Gastrocnemius medialis (tissue), 4 donors: ENCODE data around the gene CRHR1. TPM values are rescaled to one million over a fixed set of nuclear protein-coding genes. Genes with fewer than 3 reads are reported as not detected.

Source experiments
- ATAC-seq, 2 donors: fragments of 150-250 bp; one replicate each; pipeline ENCODE4 v1.9.1; 2016
- DNase-seq, 2 donors: peaks; one replicate each; pipeline ENCODE4 v3.0.0-alpha.2; 2019
- H3K27ac ChIP-seq, 4 donors: fragments of 200-600 bp; sonication (generic); 1 replicate in 1 of 4; 2 replicates in 3 of 4; pipeline ENCODE4 v1.5.1; 2016 to 2018; ENCODE audit warnings: mild to moderate bottlenecking in 2 of 4, moderate library complexity in 1 of 4
- H3K27me3 ChIP-seq, 3 donors: fragments of 200-600 bp; sonication (generic) in 2 of 3; 1 replicate in 1 of 3; 2 replicates in 2 of 3; pipeline versions ENCODE4 v1.5.1 to v1.6.0; 2016 to 2019; ENCODE audit warnings: mild to moderate bottlenecking in 1 of 3, moderate library complexity in 1 of 3
- H3K36me3 ChIP-seq, 2 donors: fragments of 200-600 bp; sonication (generic) in 1 of 2; one replicate each; pipeline ENCODE4 v1.5.1; 2017 to 2018
- H3K4me1 ChIP-seq, 2 donors: fragments of 200-600 bp; sonication (generic) in 1 of 2; one replicate each; pipeline ENCODE4 v1.5.1; 2016 to 2017; ENCODE audit warnings: mild to moderate bottlenecking in 2 of 2
- H3K4me3 ChIP-seq, 4 donors: fragments of 200-600 bp; sonication (generic) in 3 of 4; 1 replicate in 1 of 4; 2 replicates in 3 of 4; pipeline ENCODE4 v1.5.1; 2016 to 2019; ENCODE audit warnings: mild to moderate bottlenecking in 2 of 4
- H3K9me3 ChIP-seq, 3 donors: fragments of 200-600 bp; sonication (generic) in 2 of 3; 1 replicate in 1 of 3; 2 replicates in 2 of 3; pipeline ENCODE4 v1.5.1; 2016 to 2019
- POLR2A ChIP-seq, 2 donors: fragments of 450-650 bp; IDR thresholded peaks; one replicate each; pipeline ENCODE4 v1.6.1; 2017; ENCODE audit warnings: antibody characterized with exemption in 2 of 2, mild to moderate bottlenecking in 2 of 2, moderate library complexity in 2 of 2
- in situ Hi-C, 4 donors: fragments of 200-750 bp; cut with MboI; loops; one replicate each; pipeline versions ENCODE4 v1.15.0 to v1.8.0; 2017; ENCODE audit warnings: low sequenced_read_pairs in 4 of 4
- intact Hi-C: fragments of 100-400 bp; cut with DNase I; formaldehyde crosslinking; loops from one replicate; pipeline ENCODE4 v1.15.1; 2023; ENCODE audit warnings: low total_unique reads
- total RNA-seq, 4 donors: library from RNA; depleted of rRNA; stranded (reverse); fragments of >200 nt; gene quantifications; one replicate each; pipeline versions ENCODE4 v1.1.0 to v1.2.3, GENCODE V29; 2016
- TF ChIP-seq, protein P1 (sequence below), 5 experiments: fragments of 450-650 bp in 3 of 5; fragments of 200-600 bp in 2 of 5; sonication (generic) in 2 of 5; IDR thresholded peaks in 4 of 5; conservative IDR thresholded peaks in 1 of 5; 1 replicate in 4 of 5; 2 replicates in 1 of 5; pipeline ENCODE4 v1.5.1; 2016 to 2019; ENCODE audit warnings: antibody characterized with exemption in 5 of 5, mild to moderate bottlenecking in 3 of 5, moderate library complexity in 3 of 5

CRHR1 gene
- total RNA-seq, 4 donors from 2014 or later: not detected

GRCh38 chr17:45836047-45837044 is 52.2 kb downstream of the CRHR1 start:
- intact Hi-C loops (loop anchor here (10.0 kb wide), 1 partner anchor 112 kb away; no protein-coding TSS in a partner anchor), in situ Hi-C loops (loop anchor here in 1 of 4 donors (25.0 kb wide), 1 partner anchor 624 kb away; the partner anchor contains the start of gene FMNL1)
- H3K27me3 ChIP-seq: no peaks in the 10 kb centered on the region
- H3K36me3 ChIP-seq: no peaks in the 10 kb centered on the region
- TF ChIP-seq, protein P1, sequence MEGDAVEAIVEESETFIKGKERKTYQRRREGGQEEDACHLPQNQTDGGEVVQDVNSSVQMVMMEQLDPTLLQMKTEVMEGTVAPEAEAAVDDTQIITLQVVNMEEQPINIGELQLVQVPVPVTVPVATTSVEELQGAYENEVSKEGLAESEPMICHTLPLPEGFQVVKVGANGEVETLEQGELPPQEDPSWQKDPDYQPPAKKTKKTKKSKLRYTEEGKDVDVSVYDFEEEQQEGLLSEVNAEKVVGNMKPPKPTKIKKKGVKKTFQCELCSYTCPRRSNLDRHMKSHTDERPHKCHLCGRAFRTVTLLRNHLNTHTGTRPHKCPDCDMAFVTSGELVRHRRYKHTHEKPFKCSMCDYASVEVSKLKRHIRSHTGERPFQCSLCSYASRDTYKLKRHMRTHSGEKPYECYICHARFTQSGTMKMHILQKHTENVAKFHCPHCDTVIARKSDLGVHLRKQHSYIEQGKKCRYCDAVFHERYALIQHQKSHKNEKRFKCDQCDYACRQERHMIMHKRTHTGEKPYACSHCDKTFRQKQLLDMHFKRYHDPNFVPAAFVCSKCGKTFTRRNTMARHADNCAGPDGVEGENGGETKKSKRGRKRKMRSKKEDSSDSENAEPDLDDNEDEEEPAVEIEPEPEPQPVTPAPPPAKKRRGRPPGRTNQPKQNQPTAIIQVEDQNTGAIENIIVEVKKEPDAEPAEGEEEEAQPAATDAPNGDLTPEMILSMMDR (IDR thresholded peaks at IDR 0.05 in 4 of 5, conservative IDR thresholded peaks at IDR 0.05 in 1 of 5): no peak
- TF ChIP-seq POLR2A (IDR thresholded peaks at IDR 0.05): no peak
- DNase-seq: no peak
- no peaks in the 10 kb centered on the region for H3K4me1 ChIP-seq
- no peak overlapping the region for H3K27ac ChIP-seq
- no peak for ATAC-seq
- no peak overlapping the region for H3K4me3 ChIP-seq
- H3K9me3 ChIP-seq: no peaks in the 10 kb centered on the region

- in situ Hi-C loops (loop anchor here in 1 of 4 donors (25.0 kb wide), 1 partner anchor 625 kb away; the partner anchor contains the start of gene FMNL1), intact Hi-C loops (loop anchor here (10.0 kb wide), 1 partner anchor 112 kb away; no protein-coding TSS in a partner anchor)
- ATAC-seq (no peak), DNase-seq (no peak)
- H3K36me3 ChIP-seq: no peaks in the 10 kb centered on the region
- TF ChIP-seq, protein P1 (IDR thresholded peaks at IDR 0.05 in 4 of 5, conservative IDR thresholded peaks at IDR 0.05 in 1 of 5): no peak
- no peak for TF ChIP-seq POLR2A (IDR thresholded peaks at IDR 0.05)
- H3K4me3 ChIP-seq: no peak overlapping the region
- H3K4me1 ChIP-seq: no peaks in the 10 kb centered on the region
- H3K27ac ChIP-seq: no peak overlapping the region
- H3K27me3 ChIP-seq: no peaks in the 10 kb centered on the region
- no peaks in the 10 kb centered on the region for H3K9me3 ChIP-seq
Observed at GRCh38 chr17:45837187-45837586, 53.1 kb downstream of the CRHR1 start.

GRCh38 chr17:45837603-45838002 is 53.5 kb downstream of the CRHR1 start:
- Histone ChIP-seq H3K36me3 (no peaks in the 10 kb centered on the region), H3K4me1 (no peaks in the 10 kb centered on the region), H3K9me3 (no peaks in the 10 kb centered on the region), H3K4me3 (no peak overlapping the region), H3K27me3 (no peaks in the 10 kb centered on the region), H3K27ac (no peak overlapping the region)
- DNase-seq (no peak), ATAC-seq (no peak)
- in situ Hi-C loops: loop anchor here in 1 of 4 donors (25.0 kb wide), 1 partner anchor 625 kb away; the partner anchor contains the start of gene FMNL1
- intact Hi-C loops: loop anchor here (10.0 kb wide), 1 partner anchor 113 kb away; no protein-coding TSS in a partner anchor
- TF ChIP-seq, protein P1 (IDR thresholded peaks at IDR 0.05 in 4 of 5, conservative IDR thresholded peaks at IDR 0.05 in 1 of 5): no peak
- no peak for TF ChIP-seq POLR2A (IDR thresholded peaks at IDR 0.05)

- Histone ChIP-seq H3K36me3 (no peaks in the 10 kb centered on the region), H3K9me3 (no peaks in the 10 kb centered on the region), H3K4me1 (no peaks in the 10 kb centered on the region), H3K27me3 (no peaks in the 10 kb centered on the region), H3K27ac (no peak overlapping the region), H3K4me3 (no peak overlapping the region)
- in situ Hi-C loops: loop anchor here in 1 of 4 donors (25.0 kb wide), 1 partner anchor 627 kb away; the partner anchor contains the start of gene FMNL1
- no peak for DNase-seq
- no peak for ATAC-seq
- no peak for TF ChIP-seq POLR2A (IDR thresholded peaks at IDR 0.05)
- intact Hi-C loops: loop anchor here (10.0 kb wide), 1 partner anchor 114 kb away; no protein-coding TSS in a partner anchor
Observed at GRCh38 chr17:45838751-45839295, 54.7 kb downstream of the CRHR1 start.
